ENCODE results near the gene SUGCT.

DNA sequence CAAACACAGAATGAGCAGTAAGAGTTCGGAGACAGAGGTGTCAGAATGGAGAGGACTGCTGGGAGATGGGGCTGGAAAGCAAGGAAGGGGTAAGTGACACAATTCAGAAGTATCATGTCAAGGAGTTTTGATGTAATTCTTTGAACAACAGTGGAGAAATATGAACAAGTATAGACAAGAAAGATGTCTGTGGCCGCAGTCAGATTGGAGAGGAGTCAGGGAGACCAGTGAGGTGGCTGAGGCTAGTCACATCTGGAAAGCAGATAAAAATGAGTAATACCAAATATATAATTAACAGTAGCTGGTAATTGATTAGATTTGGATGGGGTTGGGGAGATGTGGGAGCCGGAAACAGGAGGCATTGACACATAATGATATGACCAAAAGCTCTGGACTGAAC is 540.9 kb downstream of the SUGCT start:
- TF ChIP-seq, protein P1, sequence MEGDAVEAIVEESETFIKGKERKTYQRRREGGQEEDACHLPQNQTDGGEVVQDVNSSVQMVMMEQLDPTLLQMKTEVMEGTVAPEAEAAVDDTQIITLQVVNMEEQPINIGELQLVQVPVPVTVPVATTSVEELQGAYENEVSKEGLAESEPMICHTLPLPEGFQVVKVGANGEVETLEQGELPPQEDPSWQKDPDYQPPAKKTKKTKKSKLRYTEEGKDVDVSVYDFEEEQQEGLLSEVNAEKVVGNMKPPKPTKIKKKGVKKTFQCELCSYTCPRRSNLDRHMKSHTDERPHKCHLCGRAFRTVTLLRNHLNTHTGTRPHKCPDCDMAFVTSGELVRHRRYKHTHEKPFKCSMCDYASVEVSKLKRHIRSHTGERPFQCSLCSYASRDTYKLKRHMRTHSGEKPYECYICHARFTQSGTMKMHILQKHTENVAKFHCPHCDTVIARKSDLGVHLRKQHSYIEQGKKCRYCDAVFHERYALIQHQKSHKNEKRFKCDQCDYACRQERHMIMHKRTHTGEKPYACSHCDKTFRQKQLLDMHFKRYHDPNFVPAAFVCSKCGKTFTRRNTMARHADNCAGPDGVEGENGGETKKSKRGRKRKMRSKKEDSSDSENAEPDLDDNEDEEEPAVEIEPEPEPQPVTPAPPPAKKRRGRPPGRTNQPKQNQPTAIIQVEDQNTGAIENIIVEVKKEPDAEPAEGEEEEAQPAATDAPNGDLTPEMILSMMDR (IDR thresholded peaks at IDR 0.05): no peak
- TF ChIP-seq TEAD4 (CRISPR knock-in tag; IDR thresholded peaks at IDR 0.05) (no peak), NR2C2 (CRISPR knock-in tag; IDR thresholded peaks at IDR 0.05) (no peak)
- TF ChIP-seq, protein P2, sequence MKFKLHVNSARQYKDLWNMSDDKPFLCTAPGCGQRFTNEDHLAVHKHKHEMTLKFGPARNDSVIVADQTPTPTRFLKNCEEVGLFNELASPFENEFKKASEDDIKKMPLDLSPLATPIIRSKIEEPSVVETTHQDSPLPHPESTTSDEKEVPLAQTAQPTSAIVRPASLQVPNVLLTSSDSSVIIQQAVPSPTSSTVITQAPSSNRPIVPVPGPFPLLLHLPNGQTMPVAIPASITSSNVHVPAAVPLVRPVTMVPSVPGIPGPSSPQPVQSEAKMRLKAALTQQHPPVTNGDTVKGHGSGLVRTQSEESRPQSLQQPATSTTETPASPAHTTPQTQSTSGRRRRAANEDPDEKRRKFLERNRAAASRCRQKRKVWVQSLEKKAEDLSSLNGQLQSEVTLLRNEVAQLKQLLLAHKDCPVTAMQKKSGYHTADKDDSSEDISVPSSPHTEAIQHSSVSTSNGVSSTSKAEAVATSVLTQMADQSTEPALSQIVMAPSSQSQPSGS (CRISPR knock-in tag; IDR thresholded peaks at IDR 0.05; ENCODE audit: borderline replicate concordance, low read depth): no peak
- TF ChIP-seq, protein P3, sequence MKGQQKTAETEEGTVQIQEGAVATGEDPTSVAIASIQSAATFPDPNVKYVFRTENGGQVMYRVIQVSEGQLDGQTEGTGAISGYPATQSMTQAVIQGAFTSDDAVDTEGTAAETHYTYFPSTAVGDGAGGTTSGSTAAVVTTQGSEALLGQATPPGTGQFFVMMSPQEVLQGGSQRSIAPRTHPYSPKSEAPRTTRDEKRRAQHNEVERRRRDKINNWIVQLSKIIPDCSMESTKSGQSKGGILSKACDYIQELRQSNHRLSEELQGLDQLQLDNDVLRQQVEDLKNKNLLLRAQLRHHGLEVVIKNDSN (CRISPR knock-in tag; IDR thresholded peaks at IDR 0.05): no peak
